Lower lobe of right lung (tissue), 2 donors: Measurements from ENCODE around the gene JARID2. TPM values are rescaled to one million over a fixed set of nuclear protein-coding genes. Genes with fewer than 3 reads are reported as not detected.

ENCODE experiments used
- ATAC-seq, 2 donors: fragments of 200-7000 bp; cut with Tn5 transposase; one replicate each; pipeline ENCODE4 v1.9.1; 2020 to 2022; ENCODE audit warnings: mild to moderate bottlenecking in 2 of 2, moderate library complexity in 2 of 2
- DNase-seq: peaks from one replicate; pipeline ENCODE4 v3.0.0-alpha.2; 2020
- H3K27ac ChIP-seq: fragments of 200-600 bp; one replicate; pipeline ENCODE4 v1.8.0; 2022
- H3K27me3 ChIP-seq: fragments of 200-600 bp; one replicate; pipeline ENCODE4 v1.8.0; 2022; ENCODE audit warnings: low read depth
- H3K36me3 ChIP-seq: fragments of 200-600 bp; one replicate; pipeline ENCODE4 v1.8.0; 2022; ENCODE audit warnings: mild to moderate bottlenecking
- H3K4me1 ChIP-seq: fragments of 200-600 bp; one replicate; pipeline ENCODE4 v1.8.0; 2022
- H3K4me3 ChIP-seq: fragments of 200-600 bp; one replicate; pipeline ENCODE4 v1.8.0; 2022; ENCODE audit warnings: mild to moderate bottlenecking
- H3K9me3 ChIP-seq: fragments of 200-600 bp; one replicate; pipeline ENCODE4 v1.8.0; 2022
- intact Hi-C: fragments of 100-400 bp; cut with DNase I; formaldehyde crosslinking; loops from one replicate; pipeline ENCODE4 v1.11.0; 2022
- total RNA-seq: library from RNA; stranded (reverse); fragmentation: NEBNext Ultra II Directional; extraction: Animal tissue kit (Norgen Biotek cat#: 25700); gene quantifications from one replicate; pipeline ENCODE4 v1.2.1, GENCODE V29; 2021
- TF ChIP-seq, protein P1 (sequence below): fragments of 200-600 bp; IDR thresholded peaks from one replicate; pipeline ENCODE4 v1.8.0; 2022; ENCODE audit warnings: antibody characterized with exemption, mild to moderate bottlenecking
- donor health status: DM: no; HTN: yes; CAD: no; lungs with severe emphysema.

The JARID2 gene
- total RNA-seq, 1 donor from 2014 or later = 16.0 TPM

- ATAC-seq (no peak), DNase-seq (no peak)
- Histone ChIP-seq H3K4me1 (peaks cover 5% of the 10 kb centered on the region), H3K36me3 (peaks cover 93% of the 10 kb centered on the region), H3K4me3 (no peak overlapping the region), H3K27ac (no peak overlapping the region), H3K9me3 (no peaks in the 10 kb centered on the region), H3K27me3 (no peaks in the 10 kb centered on the region)
- intact Hi-C loops = no loop called here
- TF ChIP-seq, protein P1, sequence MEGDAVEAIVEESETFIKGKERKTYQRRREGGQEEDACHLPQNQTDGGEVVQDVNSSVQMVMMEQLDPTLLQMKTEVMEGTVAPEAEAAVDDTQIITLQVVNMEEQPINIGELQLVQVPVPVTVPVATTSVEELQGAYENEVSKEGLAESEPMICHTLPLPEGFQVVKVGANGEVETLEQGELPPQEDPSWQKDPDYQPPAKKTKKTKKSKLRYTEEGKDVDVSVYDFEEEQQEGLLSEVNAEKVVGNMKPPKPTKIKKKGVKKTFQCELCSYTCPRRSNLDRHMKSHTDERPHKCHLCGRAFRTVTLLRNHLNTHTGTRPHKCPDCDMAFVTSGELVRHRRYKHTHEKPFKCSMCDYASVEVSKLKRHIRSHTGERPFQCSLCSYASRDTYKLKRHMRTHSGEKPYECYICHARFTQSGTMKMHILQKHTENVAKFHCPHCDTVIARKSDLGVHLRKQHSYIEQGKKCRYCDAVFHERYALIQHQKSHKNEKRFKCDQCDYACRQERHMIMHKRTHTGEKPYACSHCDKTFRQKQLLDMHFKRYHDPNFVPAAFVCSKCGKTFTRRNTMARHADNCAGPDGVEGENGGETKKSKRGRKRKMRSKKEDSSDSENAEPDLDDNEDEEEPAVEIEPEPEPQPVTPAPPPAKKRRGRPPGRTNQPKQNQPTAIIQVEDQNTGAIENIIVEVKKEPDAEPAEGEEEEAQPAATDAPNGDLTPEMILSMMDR = no peak
Observed at GRCh38 chr6:15510536-15511247, 264.8 kb downstream of the JARID2 start.

- Histone ChIP-seq H3K4me3 (no peak overlapping the region), H3K4me1 (no peaks in the 10 kb centered on the region), H3K27me3 (no peaks in the 10 kb centered on the region), H3K9me3 (no peaks in the 10 kb centered on the region), H3K36me3 (peaks cover 90% of the 10 kb centered on the region), H3K27ac (no peak overlapping the region)
- intact Hi-C loops = no loop called here
- TF ChIP-seq, protein P1 = no peak
- no peak for ATAC-seq
- DNase-seq = no peak
Observed at GRCh38 chr6:15511248-15512125, 265.6 kb downstream of the JARID2 start.

GRCh38 chr6:15512126-15512525, 266.3 kb downstream of the JARID2 start:
- Histone ChIP-seq H3K4me1 (no peaks in the 10 kb centered on the region), H3K9me3 (no peaks in the 10 kb centered on the region), H3K27me3 (no peaks in the 10 kb centered on the region), H3K27ac (no peak overlapping the region), H3K4me3 (no peak overlapping the region), H3K36me3 (peaks cover 90% of the 10 kb centered on the region)
- ATAC-seq (no peak), DNase-seq (no peak)
- intact Hi-C loops = no loop called here
- TF ChIP-seq, protein P1 = no peak

DNA sequence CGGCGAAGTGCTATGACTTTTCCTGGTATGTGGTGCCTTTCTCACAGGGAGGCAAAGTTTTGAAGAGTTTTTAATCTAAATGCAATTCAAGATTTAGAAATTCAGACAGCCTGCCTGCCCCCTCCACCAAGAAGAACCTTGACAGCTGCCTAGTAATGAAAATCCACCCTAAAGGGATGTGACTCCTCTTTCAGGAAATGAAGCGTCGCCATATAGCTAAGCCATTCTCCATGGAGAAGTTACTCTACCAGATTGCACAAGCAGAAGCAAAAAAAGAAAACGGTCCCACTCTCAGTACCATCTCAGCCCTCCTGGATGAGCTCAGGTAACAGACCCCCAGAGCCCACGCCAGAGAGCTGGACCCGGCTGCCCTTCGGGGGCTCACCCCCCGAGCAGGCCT, 266.9 kb downstream of the JARID2 start:
- no peak for ATAC-seq
- H3K27me3 ChIP-seq = no peaks in the 10 kb centered on the region
- TF ChIP-seq, protein P1 = no peak
- DNase-seq = no peak
- no peaks in the 10 kb centered on the region for H3K4me1 ChIP-seq
- no peak overlapping the region for H3K27ac ChIP-seq
- no peak overlapping the region for H3K4me3 ChIP-seq
- intact Hi-C loops = no loop called here
- no peaks in the 10 kb centered on the region for H3K9me3 ChIP-seq
- H3K36me3 ChIP-seq = peaks cover 90% of the 10 kb centered on the region

DNA sequence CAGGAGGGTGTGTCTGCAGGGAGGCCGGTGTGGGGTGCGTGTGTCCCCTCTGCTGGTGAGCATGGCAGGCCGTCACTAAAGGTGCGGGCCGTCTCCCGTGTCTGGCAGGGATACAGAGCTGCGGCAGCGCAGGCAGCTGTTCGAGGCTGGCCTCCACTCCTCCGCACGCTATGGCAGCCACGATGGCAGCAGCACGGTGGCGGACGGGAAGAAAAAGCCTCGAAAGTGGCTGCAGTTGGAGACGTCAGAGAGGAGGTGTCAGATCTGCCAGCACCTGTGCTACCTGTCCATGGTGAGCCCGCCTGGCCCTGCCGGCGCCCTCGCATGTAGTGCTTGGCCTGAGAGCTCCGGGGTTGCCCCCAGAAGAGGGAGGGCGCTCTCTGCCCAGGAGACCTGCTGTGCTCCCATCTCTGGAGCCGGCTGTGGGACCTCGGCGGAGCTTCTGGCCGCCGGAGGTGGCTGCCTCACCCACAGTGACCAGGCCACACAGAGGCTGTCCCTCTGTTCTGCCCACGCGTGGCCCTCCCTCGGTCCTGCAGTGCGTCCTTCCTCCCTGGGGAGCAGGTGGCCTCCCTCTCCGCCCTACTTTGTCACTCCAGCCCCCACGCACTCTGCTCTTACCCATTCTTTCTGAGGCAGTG, 267.4 kb downstream of the JARID2 start:
- no peak for ATAC-seq
- H3K4me1 ChIP-seq = no peaks in the 10 kb centered on the region
- intact Hi-C loops = no loop called here

More for the DNA sequence above, 267.4 kb downstream of the JARID2 start:
- Histone ChIP-seq H3K27ac (no peak overlapping the region), H3K27me3 (no peaks in the 10 kb centered on the region), H3K4me3 (no peak overlapping the region), H3K36me3 (peaks cover 90% of the 10 kb centered on the region), H3K9me3 (no peaks in the 10 kb centered on the region)
- TF ChIP-seq, protein P1 = no peak
- DNase-seq = no peak
